AG10803 (cell line): ENCODE data around the gene UBE2A.
A peak's percentile ranks its signal among the peaks of the same experiment; 100 is the strongest.

Source experiments
- DNase-seq: peaks from one replicate; pipeline ENCODE4 v3.0.0; 2010; ENCODE audit warnings: low read depth
- H3K4me3 ChIP-seq: 2 replicates; pipeline ENCODE4 v1.5.1; 2011; ENCODE audit warnings: mild to moderate bottlenecking, low read length, control low read depth
- TF ChIP-seq, protein P1 (sequence below): conservative IDR thresholded peaks from 2 replicates; pipeline ENCODE4 v1.5.1; 2011; ENCODE audit warnings: mild to moderate bottlenecking, low read length, control low read depth, inconsistent platforms

UBE2A gene

DNA sequence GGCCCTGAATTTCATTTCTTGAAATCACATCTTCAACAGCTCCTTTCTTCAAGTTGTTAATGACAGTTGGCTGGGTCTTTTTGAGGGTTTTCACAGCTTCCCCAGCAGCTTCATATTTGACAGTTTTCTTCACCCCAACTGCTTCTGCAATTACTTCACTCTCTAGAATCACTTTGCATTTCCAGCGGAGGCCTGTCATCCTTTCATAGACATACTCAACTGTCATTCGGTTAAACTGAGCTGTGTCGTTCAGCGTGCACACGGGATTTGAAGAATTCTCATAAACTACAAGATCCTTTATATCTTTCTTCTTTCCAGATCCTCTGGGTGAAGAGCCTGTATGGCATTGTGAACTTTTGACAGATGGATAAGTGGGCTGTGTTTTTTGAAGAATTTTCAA lies 15.4 kb downstream of the UBE2A start:
- no peak overlapping the region for H3K4me3 ChIP-seq
- TF ChIP-seq, protein P1, sequence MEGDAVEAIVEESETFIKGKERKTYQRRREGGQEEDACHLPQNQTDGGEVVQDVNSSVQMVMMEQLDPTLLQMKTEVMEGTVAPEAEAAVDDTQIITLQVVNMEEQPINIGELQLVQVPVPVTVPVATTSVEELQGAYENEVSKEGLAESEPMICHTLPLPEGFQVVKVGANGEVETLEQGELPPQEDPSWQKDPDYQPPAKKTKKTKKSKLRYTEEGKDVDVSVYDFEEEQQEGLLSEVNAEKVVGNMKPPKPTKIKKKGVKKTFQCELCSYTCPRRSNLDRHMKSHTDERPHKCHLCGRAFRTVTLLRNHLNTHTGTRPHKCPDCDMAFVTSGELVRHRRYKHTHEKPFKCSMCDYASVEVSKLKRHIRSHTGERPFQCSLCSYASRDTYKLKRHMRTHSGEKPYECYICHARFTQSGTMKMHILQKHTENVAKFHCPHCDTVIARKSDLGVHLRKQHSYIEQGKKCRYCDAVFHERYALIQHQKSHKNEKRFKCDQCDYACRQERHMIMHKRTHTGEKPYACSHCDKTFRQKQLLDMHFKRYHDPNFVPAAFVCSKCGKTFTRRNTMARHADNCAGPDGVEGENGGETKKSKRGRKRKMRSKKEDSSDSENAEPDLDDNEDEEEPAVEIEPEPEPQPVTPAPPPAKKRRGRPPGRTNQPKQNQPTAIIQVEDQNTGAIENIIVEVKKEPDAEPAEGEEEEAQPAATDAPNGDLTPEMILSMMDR, result no peak
- DNase-seq, result no peak

DNA sequence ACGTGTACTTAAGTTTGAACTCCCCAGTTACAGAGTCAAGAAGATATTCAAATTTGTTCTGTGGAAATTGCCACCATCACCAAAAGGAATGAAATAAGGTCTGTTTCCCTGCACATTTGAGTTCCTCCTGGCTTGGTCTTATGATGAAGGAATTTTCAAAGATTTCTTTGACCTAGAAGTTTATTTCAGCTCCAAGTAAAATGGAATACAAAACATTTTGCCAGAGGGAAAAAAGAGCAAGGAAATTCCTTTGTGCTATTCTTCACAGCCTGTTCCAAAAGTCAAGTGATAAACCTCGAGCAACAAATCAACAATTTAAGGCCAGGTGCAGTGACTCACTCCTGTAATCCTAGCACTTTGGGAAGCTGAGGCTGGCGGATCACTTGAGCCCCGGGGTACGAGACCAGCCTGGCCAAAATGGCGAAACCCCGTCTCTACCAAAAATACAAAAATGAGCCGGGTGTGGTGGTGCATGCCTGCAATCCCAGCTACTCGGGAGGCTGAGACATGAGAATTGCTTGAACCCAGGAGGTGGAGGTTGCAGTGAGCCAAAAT lies 28.4 kb downstream of the UBE2A start:
- H3K4me3 ChIP-seq, result no peak overlapping the region
- TF ChIP-seq, protein P1, result no peak
- no peak for DNase-seq

DNA sequence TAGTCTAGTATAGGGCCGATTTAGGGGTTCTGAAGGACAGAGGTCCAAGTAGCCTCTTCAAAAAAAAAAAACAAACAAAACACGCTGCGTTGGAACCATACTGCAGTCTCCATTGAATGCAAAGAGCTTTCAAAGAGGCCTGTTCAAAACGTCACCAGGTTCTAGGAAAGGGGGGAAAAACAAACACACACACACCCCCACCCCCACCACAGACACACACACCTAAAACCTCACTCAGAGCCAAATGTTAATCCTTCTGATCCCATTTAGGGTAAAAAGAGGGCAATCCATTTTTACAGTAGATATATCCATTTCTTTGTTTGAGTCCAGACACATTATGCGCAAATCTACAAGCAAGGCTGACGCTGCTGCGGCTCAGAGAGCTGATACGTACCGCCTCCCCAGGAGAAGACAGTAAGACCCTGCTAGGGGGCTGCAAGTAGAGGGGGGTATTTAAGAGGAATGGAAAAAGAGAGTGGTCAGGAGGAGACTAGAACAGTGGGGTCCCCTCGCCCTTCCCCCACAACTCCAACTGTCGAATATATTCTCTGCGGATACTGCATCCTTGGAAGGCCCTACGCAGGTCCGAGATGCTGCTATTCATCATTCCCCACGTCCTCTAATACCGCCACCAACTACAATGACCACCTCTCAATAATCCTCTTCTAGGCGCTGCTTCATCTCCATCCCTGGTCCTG lies 30.6 kb downstream of the UBE2A start:
- TF ChIP-seq, protein P1, result no peak

DNA sequence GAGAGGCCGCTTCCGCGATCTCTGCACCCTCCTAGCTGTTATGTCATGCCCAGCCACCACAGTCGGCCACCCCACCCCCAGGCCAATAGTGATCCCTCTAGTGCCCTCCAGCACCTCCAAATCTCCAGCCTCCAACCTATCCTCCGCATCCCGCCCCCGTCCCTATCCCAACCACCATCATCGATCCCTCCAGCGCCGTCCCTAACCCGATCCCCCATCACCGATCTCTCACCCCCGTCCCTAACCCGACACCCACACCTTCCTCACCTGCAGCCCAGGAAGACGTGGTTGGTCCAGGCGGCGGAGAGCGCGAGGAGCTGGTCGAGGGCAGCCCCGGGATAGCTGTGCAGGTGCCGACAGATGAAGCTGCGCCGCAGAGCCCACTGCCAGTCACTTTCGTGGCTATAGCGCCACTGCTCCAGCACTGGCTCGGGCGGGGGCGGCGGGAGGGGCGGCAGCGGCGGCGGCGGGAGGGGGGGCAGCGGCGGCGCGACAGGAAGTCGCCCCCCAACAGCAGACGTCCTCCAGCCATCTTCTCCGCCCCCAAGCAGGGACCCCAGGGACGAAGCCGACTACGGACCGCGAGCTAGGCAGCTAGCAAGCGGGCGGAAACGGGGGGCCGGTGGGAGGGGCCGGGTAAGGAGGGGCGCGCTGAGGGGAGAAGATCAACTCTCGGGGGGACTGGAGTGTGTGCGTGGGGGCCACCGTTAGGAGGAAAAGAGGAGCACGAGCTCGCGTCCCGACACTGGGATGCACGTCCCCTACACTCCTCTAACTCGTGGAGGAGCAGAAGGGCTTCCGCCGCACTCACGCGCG lies 31.3 kb downstream of the UBE2A start:
- TF ChIP-seq, protein P1, result no peak
- peak overlapping the region; percentile 91 for H3K4me3 ChIP-seq
- DNase-seq, result no peak

More for the DNA sequence above, 30.6 kb downstream of the UBE2A start:
- DNase-seq, result no peak
- H3K4me3 ChIP-seq, result peak overlapping the region; percentile 91

DNA sequence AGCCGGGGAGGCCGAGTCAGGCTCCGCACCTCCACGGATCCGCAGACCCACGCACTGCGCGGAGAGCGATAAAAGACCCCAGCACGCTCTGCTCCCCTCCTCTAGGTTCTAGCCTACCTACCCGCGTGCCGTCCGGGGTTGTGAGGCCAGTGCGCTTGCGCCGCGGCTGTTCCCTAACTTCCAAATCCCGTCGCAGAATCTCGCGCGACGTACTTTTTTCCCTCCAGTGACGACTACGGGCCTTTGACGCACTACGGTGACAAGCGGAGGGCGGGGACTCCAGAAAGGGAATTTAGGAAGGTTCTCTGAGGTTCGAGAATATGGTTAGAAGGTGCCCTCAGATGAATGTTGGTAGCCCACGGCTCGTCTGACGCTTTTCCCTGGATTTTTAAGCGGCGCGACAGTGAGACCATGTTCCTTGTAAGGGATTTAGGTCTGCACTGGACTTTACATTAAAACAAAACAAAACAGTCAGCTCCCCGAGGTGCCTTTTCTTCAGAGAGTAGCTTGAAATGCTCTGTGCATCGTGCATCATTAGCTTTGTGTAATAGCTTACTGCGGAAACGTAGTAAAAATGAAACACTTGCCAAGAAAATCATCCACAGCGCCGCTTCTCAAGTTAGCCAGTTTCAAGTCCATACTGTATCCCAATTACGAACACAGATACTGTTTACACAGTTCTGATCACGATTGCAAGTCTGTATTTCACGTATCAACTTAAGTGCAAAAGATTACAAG lies 32.1 kb downstream of the UBE2A start, which contains the start of gene NKRF:
Gene NKRF, minus strand, starts transcription at position 145 of the 738 bp plus-strand sequence.
- peak; percentile 86 for DNase-seq
- TF ChIP-seq, protein P1, result no peak
- peak within 1 kb of the TSS; percentile 91 for H3K4me3 ChIP-seq

DNA sequence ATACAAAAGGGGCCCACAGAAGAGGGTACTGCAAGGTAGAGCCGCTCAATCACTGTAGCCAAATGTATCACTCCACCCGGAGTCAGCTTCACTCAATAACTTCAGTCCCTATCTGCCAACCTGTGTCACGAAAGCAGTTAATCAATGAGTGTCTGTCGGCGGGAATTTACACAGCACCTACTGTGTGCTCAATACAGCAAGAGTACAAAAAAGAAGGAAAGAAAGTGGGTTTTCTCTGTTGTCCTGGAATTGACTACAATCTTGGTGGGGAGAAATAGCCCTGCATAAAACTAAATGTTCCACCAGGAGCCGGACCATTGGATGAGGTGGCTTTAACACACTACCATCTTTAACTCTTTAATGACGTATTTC lies 32.6 kb downstream of the UBE2A start:
- DNase-seq, result no peak
- H3K4me3 ChIP-seq, result peak overlapping the region; percentile 91
- TF ChIP-seq, protein P1, result no peak
